K562 treated with DMSO at 1 percent for 4 hours (cell line): Measurements from ENCODE around the gene MARVELD2. TPM values are rescaled to one million over a fixed set of nuclear protein-coding genes. Genes with fewer than 3 reads are reported as not detected.

Experiments
- total RNA-seq: library from RNA; unstranded; fragments of 300-600 nt; gene quantifications from 2 replicates; pipeline ENCODE4 v1.2.3, GENCODE V29; 2022; ENCODE audit not compliant: insufficient read depth

The MARVELD2 gene, protein sequence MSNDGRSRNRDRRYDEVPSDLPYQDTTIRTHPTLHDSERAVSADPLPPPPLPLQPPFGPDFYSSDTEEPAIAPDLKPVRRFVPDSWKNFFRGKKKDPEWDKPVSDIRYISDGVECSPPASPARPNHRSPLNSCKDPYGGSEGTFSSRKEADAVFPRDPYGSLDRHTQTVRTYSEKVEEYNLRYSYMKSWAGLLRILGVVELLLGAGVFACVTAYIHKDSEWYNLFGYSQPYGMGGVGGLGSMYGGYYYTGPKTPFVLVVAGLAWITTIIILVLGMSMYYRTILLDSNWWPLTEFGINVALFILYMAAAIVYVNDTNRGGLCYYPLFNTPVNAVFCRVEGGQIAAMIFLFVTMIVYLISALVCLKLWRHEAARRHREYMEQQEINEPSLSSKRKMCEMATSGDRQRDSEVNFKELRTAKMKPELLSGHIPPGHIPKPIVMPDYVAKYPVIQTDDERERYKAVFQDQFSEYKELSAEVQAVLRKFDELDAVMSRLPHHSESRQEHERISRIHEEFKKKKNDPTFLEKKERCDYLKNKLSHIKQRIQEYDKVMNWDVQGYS
- 0.21 TPM in 1 of 2 replicates, not detected in the other for total RNA-seq

DNA sequence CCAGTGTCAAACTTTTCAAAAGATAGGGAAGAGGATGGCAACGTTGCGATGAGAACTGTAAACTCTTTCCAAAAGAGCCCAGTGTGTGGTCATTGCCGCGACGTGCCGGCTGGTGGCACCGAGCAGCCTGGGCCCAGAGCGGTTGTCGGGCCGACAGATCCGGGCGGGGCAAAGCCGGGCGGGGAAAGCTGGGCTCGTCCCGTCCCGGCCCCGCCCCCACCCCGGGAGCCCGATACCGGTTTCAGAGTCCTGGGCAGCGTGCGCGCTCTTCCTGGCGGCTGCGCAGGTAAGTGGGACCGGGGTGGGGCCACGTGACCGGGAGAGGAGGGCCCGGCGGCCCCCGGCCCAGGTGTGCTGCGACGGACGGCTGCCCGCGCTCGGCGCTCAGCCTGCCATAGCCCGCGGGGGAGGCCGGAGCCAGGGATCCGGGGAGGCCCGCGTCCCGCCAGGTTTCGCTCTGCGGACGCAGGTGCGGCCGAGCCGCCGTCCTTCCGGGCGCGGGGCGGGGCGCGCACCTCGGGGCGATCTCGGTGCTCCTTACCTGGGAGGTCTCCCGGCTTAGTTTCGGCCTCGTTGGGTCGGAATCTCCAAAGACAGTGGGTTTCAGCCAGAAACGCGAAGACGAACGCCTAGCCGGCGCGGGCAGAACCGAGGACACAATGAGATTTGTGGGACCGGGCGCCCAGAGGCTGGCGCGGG lies at the start of gene MARVELD2:
TSS of gene MARVELD2 (plus strand) at position 232 of the 699 bp plus-strand sequence. CDS start 4,270 bp downstream, outside the sequence.

DNA sequence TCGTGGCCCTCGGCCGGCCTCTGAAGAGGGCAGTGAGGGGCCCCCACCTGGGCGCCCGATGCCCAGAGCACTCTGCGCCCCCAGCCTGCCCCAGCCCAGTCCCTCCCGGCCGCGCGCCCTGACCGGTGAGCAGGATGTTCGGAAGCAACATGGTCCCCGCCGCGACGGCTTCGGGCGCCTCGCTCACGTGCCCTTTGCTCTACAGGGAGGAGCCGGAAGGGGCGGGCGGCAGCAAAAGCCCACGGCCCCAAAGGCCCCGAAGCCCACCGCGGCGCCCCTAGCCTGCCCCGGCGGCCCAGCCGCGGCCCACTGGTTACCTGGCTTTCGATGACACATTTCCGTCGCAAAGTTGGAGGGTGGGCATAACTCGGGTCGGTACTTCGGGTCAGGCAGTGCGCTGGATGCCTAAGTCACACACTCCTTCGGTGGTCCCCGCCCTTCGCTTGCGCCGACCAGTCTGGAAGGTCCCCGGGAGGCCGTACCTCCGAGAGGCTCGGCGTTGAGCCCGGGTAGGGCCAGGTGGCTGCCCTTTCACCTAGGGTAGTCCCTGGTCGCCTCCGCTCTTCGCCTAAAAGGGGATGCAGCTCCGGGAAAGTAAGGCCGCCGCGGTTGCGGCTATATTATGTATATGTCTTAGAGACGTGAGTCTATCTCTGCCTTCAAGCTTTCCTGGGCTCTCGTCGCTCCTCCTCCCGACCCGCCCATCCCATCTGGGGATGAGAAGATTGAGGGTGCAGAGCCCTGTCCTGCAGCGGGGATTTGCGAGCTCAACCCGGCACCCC lies 45.4 kb upstream of the MARVELD2 start, which contains the start of the genes AK6, RAD17 and TAF9:
TSS of gene AK6 (minus strand) at position 181 of the 782 bp plus-strand sequence. CDS start at position 151, 30 bp downstream.
TSS of gene RAD17 (plus strand) at position 479 of the 782 bp plus-strand sequence. CDS start 2,391 bp downstream, outside the sequence.
TSS of gene TAF9 (minus strand) at position 181 of the 782 bp plus-strand sequence. CDS start 3,783 bp downstream, outside the sequence.

DNA sequence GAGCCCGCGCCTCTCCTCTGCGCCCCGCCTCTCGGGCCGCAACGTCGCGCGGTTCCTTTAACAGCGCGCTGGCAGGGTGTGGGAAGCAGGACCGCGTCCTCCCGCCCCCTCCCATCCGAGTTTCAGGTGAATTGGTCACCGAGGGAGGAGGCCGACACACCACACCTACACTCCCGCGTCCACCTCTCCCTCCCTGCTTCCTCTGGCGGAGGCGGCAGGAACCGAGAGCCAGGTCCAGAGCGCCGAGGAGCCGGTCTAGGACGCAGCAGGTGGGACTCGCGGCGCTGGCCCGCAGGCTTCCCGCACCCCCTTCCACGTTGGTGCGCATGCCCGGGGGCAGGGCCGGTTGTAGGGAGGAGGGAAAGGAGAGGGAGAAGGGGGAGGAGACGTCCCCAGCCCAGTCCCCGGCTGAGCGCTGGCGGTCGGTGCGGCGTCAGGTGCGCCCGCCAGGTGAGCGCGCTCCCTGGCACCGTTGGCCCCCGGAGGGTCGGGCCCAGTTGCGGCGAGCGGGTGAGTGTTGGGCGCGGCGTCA lies 77.5 kb downstream of the MARVELD2 start, which contains the start of gene OCLN:
TSS of gene OCLN (plus strand) at position 400 of the 532 bp plus-strand sequence. CDS start 11,455 bp downstream, outside the sequence.

Other genes with a start within 250 kb of the MARVELD2 start
- gene CCNB1, start 248.0 kb upstream of the MARVELD2 start, total RNA-seq = 118 and 138 TPM in 2 replicates
- gene CENPH, start 225.5 kb upstream of the MARVELD2 start, total RNA-seq = 76.3 and 78.9 TPM in 2 replicates
- gene CDK7, start 180.2 kb upstream of the MARVELD2 start, total RNA-seq = 40.0 and 42.2 TPM in 2 replicates
- 2.8 and 3.1 TPM in 2 replicates for gene CCDC125, start 82.3 kb upstream of the MARVELD2 start, total RNA-seq
- gene AK6, start 45.6 kb upstream of the MARVELD2 start, total RNA-seq = 38.3 and 57.1 TPM in 2 replicates
- gene TAF9, start 45.6 kb upstream of the MARVELD2 start, total RNA-seq = 128 and 137 TPM in 2 replicates
- 18.1 and 31.1 TPM in 2 replicates for gene RAD17, start 45.3 kb upstream of the MARVELD2 start, total RNA-seq
- 0.21 TPM in 1 of 2 replicates, not detected in the other for gene OCLN, start 77.7 kb downstream of the MARVELD2 start, total RNA-seq
- gene GTF2H2C, start 145.1 kb downstream of the MARVELD2 start, total RNA-seq = 16.6 and 17.1 TPM in 2 replicates